Measurements from ENCODE around the gene SORL1-AS1.

The SORL1-AS1 gene

DNA sequence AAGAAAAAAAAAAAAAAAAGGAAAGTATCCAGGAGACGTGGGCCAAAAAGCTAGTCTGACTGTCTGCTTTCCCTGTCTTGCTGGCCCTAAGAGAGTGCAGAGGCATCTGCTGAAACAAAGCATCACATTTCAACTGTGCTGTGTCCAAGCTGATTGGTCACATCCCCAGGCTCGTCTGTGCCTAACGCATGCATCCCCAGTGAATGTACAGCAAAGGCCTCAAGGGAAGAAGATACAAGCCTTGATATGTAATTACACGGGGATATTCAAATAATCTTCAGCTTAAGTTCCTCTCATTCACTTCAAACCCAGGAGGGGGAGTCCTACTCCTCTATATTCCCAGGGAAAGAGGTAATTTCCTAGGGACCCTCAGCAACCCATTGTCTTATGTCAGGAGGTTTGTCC, 6.0 kb downstream of the SORL1-AS1 start:
- Histone ChIP-seq H3K79me2 (ENCODE audit: low read depth) (no peaks in the 10 kb centered on the region), H3K9me3 (ENCODE audit: low read depth) (no peaks in the 10 kb centered on the region), H2AFZ (replicated peaks) (peak overlapping the region; percentile 30), H3K4me3 (no peak overlapping the region), H3K36me3 (no peaks in the 10 kb centered on the region), H3K4me1 (peaks cover 40% of the 10 kb centered on the region), H3K4me2 (no peak overlapping the region), H4K20me1 (ENCODE audit: low read depth) (no peaks in the 10 kb centered on the region), H3K27ac (no peak overlapping the region), H3K27me3 (peaks cover 8% of the 10 kb centered on the region), H3F3A (ENCODE audit: low read depth) (peaks cover 28% of the 10 kb centered on the region), H3K9ac (no peak overlapping the region)
- DNase-seq (ENCODE audit: low spot score) = peak; percentile 51
- peak overlapping the region; percentile 85 for H3K27ac Mint-ChIP-seq
- no peak for TF ChIP-seq EZH2phosphoT487 (IDR thresholded peaks at IDR 0.05)
- TF ChIP-seq, protein P1, sequence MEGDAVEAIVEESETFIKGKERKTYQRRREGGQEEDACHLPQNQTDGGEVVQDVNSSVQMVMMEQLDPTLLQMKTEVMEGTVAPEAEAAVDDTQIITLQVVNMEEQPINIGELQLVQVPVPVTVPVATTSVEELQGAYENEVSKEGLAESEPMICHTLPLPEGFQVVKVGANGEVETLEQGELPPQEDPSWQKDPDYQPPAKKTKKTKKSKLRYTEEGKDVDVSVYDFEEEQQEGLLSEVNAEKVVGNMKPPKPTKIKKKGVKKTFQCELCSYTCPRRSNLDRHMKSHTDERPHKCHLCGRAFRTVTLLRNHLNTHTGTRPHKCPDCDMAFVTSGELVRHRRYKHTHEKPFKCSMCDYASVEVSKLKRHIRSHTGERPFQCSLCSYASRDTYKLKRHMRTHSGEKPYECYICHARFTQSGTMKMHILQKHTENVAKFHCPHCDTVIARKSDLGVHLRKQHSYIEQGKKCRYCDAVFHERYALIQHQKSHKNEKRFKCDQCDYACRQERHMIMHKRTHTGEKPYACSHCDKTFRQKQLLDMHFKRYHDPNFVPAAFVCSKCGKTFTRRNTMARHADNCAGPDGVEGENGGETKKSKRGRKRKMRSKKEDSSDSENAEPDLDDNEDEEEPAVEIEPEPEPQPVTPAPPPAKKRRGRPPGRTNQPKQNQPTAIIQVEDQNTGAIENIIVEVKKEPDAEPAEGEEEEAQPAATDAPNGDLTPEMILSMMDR (IDR thresholded peaks at IDR 0.05) = peak; percentile 29
- H3K36me3 Mint-ChIP-seq = no peaks in the 10 kb centered on the region
- peaks cover 2% of the 10 kb centered on the region for H3K9me3 Mint-ChIP-seq
- H3K4me3 Mint-ChIP-seq = no peak overlapping the region
- H3K4me1 Mint-ChIP-seq = peaks cover 30% of the 10 kb centered on the region
- H3K27me3 Mint-ChIP-seq (ENCODE audit: insufficient read depth, low read depth) = peaks cover 27% of the 10 kb centered on the region

DNA sequence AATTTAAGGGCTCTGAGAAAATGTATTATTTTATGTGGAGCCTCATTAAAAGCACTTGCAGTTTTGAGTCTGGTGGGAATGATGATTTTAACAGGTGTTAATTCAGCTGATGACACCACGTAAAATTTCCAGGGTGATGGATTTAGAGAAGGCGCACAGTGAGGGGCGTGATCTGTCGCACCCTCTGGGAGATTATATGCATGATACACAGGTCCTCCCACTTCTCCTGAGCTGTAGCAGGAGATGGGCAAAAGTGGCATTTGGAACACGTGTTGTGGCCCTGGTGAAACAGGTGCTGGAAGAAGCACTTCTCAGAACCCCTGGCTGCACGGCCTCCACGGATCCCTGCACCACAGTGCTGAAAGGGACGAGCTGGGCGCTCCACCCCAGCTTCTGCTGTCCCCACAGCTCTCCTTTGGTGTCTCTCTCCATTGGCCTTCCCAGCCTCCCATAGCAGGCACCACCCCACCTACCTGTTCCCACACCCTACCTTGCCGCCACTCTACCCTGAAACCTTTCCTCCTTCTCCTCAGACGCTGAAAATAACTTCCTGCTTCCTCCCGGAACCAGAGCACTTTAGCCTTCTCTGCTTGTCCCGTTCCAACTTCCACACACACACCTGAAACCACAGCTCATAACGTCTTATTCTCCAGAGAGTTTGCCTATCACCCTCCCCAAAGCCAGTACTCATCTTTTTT, 7.5 kb downstream of the SORL1-AS1 start:
- H3K4me1 ChIP-seq = peaks cover 37% of the 10 kb centered on the region
- H2AFZ ChIP-seq (replicated peaks) = peak overlapping the region; percentile 17
- no peak overlapping the region for H3K4me2 ChIP-seq
- no peak overlapping the region for H3K4me3 ChIP-seq
- H3K27me3 Mint-ChIP-seq (ENCODE audit: insufficient read depth, low read depth) = peaks cover 20% of the 10 kb centered on the region
- H3K4me3 Mint-ChIP-seq = no peak overlapping the region
- no peaks in the 10 kb centered on the region for H3K36me3 ChIP-seq
- no peaks in the 10 kb centered on the region for H3K79me2 ChIP-seq (ENCODE audit: low read depth)
- H3K9me3 Mint-ChIP-seq = peaks cover 2% of the 10 kb centered on the region
- H3K9ac ChIP-seq = no peak overlapping the region
- H3K27ac ChIP-seq = no peak overlapping the region
- no peak for DNase-seq (ENCODE audit: low spot score)
- no peaks in the 10 kb centered on the region for H4K20me1 ChIP-seq (ENCODE audit: low read depth)
- H3F3A ChIP-seq (ENCODE audit: low read depth) = peaks cover 38% of the 10 kb centered on the region
- no peak overlapping the region for H3K27ac Mint-ChIP-seq
- TF ChIP-seq EZH2 (IDR thresholded peaks at IDR 0.05) (no peak), EZH2phosphoT487 (IDR thresholded peaks at IDR 0.05) (no peak)
- TF ChIP-seq, protein P1 (IDR thresholded peaks at IDR 0.05) = no peak
- H3K9me3 ChIP-seq (ENCODE audit: low read depth) = no peaks in the 10 kb centered on the region
- peaks cover 24% of the 10 kb centered on the region for H3K4me1 Mint-ChIP-seq
- no peaks in the 10 kb centered on the region for H3K27me3 ChIP-seq
- no peaks in the 10 kb centered on the region for H3K36me3 Mint-ChIP-seq

DNA sequence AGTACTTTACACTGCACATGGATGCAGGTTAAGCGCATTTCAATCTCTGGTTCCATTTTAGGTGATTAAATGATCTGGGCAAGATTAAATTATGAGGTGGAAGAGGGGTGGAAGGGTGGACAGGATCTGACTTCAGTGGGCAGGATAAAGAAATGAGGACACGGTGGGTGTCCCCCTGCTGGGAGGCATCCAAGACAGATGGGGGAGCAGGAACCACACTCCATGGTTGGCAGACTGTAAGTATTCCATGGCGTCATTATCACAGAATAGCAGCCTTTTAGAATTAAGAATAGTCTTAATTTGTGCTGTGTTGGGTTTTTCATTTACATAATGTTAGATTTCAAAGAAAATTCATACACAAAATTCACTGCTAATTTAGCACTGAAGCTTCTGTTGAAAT, 8.2 kb downstream of the SORL1-AS1 start:
- H3K27me3 Mint-ChIP-seq (ENCODE audit: insufficient read depth, low read depth) = peaks cover 20% of the 10 kb centered on the region
- no peak for DNase-seq (ENCODE audit: low spot score)
- H3K9me3 ChIP-seq (ENCODE audit: low read depth) = no peaks in the 10 kb centered on the region

More for the DNA sequence above, 8.2 kb downstream of the SORL1-AS1 start:
- no peaks in the 10 kb centered on the region for H4K20me1 ChIP-seq (ENCODE audit: low read depth)
- peaks cover 2% of the 10 kb centered on the region for H3K9me3 Mint-ChIP-seq
- no peak overlapping the region for H2AFZ ChIP-seq (replicated peaks)
- H3K27ac Mint-ChIP-seq = no peak overlapping the region
- peaks cover 37% of the 10 kb centered on the region for H3K4me1 ChIP-seq
- no peak overlapping the region for H3K4me3 ChIP-seq
- H3K27me3 ChIP-seq = no peaks in the 10 kb centered on the region
- no peak overlapping the region for H3K27ac ChIP-seq
- H3K4me3 Mint-ChIP-seq = no peak overlapping the region
- H3K9ac ChIP-seq = no peak overlapping the region
- H3F3A ChIP-seq (ENCODE audit: low read depth) = peaks cover 38% of the 10 kb centered on the region
- no peaks in the 10 kb centered on the region for H3K79me2 ChIP-seq (ENCODE audit: low read depth)
- no peak overlapping the region for H3K4me2 ChIP-seq
- peaks cover 24% of the 10 kb centered on the region for H3K4me1 Mint-ChIP-seq
- H3K36me3 ChIP-seq = no peaks in the 10 kb centered on the region
- no peaks in the 10 kb centered on the region for H3K36me3 Mint-ChIP-seq
- TF ChIP-seq EZH2phosphoT487 (IDR thresholded peaks at IDR 0.05) = no peak
- TF ChIP-seq EZH2 (IDR thresholded peaks at IDR 0.05) = no peak
- TF ChIP-seq, protein P1 (IDR thresholded peaks at IDR 0.05) = no peak
